SKM-1 (cell line): Measurements from ENCODE around the gene ILKAP.

Experiments used
- DNase-seq: peaks from one replicate; lab custom pipeline; 2025; ENCODE audit not compliant: unreplicated experiment; lab: John Stamatoyannopoulos, UW

The ILKAP gene

GRCh38 chr2:238152771-238153688, 50.5 kb downstream of the ILKAP start:
- no peak for DNase-seq

DNA sequence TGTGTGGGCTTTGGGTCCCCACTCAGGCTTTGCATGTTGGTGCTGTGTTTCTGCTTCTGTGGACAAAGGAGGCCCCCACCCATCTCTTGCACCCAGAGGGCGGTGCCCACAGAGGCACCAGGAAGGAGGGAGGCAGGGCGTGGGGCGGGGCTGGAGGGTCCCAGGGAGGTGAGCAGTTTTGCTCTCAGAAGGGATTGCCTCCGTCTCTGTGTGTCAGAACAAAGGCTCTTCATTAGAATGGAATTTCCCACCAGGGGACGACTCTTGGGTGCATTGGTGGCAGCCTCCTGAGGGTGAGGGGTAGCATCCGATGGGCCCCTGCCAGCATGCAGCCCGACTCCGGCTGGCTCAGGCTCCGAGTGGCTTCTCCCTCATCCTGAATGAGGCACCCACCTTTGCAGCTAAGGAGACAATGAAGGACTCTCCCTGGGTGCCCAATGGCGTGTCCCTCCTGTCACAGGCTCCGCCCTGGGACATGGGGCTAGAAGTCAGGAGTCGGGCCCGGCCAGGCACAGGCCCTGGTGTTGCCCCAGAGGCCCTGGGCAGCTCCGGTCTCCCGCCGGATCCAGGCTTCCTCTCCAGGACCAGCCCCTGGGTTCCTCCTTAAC, 51.8 kb downstream of the ILKAP start:
- no peak for DNase-seq

- no peak for DNase-seq
Measured at GRCh38 chr2:238151205-238151604, 52.3 kb downstream of the ILKAP start.

- DNase-seq, result no peak
Measured at GRCh38 chr2:238150686-238151085, 52.8 kb downstream of the ILKAP start.

- DNase-seq, result no peak
Measured at GRCh38 chr2:238149841-238150572, 53.5 kb downstream of the ILKAP start.

DNA sequence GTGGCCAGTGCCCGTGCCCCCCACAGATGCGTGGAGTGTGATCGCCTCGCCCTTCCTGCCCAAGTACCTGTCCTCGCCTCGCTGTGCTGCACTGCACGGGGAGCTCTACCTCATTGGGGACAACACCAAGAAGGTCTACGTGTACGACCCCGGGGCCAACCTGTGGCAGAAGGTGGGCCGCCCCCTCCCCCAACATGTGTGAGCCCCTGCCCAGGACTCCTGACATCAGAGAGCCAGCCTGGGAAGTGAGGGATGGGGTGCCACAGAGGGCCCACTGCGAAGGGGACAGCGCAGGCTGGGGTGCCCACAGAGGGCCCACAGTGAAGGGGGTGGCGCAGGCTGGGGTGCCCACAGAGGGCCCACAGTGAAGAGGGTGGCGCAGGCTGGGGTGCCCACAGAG, 54.5 kb downstream of the ILKAP start:
- DNase-seq, result no peak

GRCh38 chr2:238146884-238147544, 56.5 kb downstream of the ILKAP start:
- no peak for DNase-seq

DNA sequence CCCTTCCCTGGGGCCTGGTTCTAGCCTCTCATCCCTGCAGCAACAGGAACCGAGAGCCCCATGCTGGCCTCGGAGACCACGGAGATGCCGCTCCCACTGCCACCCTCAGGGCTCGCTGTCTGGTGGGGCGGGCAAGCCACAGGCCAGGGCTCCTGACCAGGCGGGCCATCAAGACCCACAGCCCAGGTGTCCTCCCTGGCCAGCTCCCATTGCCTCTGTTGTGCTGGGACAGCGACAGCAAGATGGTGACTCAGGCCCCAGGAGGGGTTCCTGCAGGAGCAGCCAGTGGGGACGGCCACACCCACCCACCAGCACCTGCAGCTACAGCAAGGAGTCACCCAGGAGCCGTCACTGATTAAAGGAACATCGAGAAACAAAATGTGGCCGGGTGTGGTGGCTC, 57.6 kb downstream of the ILKAP start:
- no peak for DNase-seq

GRCh38 chr2:238145046-238145445, 58.4 kb downstream of the ILKAP start:
- no peak for DNase-seq

GRCh38 chr2:238144262-238144661, 59.2 kb downstream of the ILKAP start:
- no peak for DNase-seq

GRCh38 chr2:238143239-238143951, 60.1 kb downstream of the ILKAP start:
- no peak for DNase-seq

DNA sequence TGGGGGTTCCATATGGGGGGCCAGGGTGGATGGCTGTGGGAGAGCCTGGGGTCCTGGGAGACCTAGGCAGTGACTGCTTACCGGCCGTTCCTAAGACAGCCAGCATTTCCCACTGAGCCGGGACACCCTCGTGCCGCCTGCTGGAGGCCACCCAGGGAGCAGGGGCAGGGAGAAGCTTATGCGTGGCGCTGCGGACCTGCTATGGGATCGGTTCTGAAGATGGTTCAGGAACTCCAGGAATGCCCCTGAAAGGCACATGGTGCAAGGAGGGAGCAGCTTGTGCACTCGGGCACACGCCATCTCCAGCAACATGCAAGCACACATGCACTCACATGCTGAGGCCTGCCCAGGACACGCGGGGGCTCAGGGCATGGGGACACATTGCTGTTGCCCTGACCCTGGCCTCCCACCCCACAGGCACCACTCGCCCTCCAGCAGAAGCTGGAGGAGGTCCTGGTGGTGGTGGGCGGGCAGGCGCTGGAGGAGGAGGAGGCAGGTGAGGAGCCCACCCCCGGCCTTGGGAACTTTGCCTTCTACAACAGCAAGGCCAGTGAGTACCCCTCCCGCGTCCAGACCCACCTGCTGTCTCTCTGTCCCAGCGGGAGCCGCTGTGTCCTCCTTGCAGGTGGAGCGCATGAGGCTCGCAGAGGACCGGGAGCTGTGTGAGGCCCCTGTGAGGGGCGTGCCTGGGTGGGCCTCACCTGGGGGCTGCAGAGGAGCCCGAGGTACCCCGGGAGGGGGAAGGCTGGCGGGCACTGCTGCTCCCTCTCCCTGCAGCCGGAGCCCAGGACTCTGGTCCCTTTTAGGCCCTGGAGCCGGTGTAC, 60.9 kb downstream of the ILKAP start:
- DNase-seq, result no peak

DNA sequence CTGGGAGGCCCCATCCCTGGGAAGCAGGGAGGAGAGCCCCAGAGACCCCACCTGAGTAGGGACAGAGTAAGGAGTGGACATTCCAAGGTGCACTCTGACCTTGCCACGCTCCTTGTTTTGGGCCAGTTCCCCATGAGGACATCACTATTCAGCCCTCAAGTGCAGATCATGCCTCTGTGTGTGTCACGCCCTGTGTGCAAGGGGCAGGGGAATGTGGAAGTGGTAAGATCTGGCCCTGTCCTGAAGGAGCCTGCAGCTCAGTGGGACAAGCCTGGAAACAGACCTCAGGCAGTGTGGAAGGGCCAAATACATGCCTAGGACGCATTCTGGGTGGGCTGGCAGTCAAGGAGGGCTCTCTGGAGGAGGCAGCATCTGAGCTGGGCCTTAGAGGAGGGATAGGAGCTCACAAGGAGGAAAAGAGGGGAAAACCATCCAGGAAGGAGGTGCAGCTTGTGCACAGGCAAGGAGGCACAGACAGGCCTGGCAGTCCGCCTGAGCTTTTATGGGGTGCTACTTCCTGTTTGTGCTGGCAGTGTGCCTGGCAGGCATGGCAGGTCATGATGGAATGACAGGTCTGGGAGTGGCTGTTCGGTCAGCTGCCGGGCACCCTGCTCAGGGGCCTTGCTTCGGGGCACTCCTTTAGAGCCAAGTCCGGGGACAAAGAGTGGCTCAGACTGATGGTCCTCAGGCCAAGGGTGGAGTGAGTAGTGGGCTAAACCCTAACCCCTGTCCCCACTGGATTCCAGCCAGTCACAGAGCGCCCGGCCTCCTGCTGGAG, 61.8 kb downstream of the ILKAP start:
- no peak for DNase-seq

DNA sequence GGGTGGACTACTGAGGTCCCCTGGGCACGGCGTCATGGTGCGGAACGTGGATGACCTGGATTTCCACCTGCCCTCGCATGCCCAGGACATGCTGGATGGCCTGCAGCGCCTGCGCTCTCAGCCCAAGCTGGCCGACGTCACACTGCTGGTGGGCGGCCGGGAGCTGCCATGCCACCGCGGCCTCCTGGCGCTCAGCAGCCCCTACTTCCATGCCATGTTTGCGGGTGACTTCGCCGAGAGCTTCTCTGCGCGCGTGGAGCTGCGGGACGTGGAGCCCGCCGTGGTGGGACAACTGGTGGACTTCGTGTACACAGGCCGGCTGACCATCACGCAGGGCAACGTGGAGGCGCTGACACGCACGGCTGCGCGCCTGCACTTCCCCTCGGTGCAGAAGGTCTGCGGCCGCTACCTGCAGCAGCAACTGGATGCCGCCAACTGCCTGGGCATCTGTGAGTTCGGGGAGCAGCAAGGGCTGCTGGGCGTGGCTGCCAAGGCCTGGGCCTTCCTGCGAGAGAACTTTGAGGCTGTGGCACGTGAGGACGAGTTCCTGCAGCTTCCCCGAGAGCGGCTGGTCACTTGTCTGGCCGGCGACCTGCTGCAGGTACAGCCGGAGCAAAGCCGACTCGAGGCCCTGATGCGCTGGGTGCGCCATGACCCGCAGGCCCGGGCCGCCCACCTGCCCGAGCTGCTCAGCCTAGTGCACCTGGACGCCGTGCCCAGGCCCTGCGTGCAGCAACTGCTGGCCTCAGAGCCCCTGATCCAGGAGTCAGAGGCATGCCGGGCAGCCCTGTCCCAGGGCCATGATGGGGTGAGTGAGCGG, 62.6 kb downstream of the ILKAP start:
- no peak for DNase-seq

GRCh38 chr2:238140040-238140439, 63.5 kb downstream of the ILKAP start:
- DNase-seq, result no peak

DNA sequence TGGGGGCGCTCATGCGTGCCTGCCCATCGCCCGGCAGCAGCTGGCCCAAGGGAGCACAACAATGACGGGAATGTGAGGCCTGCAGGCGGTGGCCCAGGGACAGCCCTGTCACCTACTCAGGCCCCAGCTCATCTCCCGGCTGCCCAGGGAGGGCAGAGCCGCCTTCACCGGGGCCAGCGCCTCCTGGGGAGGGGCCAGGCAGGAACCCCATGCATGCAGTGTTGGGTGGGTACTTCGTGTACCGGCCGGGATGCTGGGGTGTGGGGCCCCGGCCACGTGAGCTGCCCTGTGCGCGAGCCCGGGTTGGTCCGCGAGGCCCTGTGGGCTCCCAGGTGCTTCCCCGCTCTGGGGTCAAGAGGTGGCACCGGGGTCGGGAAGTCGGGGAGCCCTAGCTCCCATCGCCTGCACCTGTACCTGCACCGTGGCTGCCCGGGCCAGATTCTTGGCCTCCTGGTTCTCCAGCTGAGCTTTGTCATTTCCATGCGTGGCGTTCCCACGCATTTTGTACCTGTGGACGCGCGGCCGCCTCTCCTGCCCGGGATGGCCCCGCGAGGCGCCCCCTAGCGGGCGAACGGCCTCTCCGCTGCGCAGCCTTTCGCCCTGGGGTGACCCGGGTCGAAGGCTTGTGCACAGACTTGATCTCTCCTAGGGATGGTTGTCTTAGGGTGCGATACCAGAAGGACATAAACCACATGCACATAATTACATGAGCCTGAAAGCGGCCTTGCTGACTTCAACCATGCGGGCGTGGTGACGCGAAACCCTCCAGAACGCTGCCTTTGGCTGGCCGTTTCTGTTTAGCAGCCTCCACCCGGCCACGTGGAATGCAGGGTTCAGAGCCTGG, 64.1 kb downstream of the ILKAP start:
- DNase-seq, result no peak
